ENCODE data around the gene GUCY2F.

GRCh38 chrX:109501176-109501575 is 19.3 kb upstream of the GUCY2F start:
- no peak for TF ChIP-seq POLR2A (IDR thresholded peaks at IDR 0.05)
- no peak for TF ChIP-seq CTCF (IDR thresholded peaks at IDR 0.05)
